Measurements from ENCODE around the gene SAP30BP.

DNA sequence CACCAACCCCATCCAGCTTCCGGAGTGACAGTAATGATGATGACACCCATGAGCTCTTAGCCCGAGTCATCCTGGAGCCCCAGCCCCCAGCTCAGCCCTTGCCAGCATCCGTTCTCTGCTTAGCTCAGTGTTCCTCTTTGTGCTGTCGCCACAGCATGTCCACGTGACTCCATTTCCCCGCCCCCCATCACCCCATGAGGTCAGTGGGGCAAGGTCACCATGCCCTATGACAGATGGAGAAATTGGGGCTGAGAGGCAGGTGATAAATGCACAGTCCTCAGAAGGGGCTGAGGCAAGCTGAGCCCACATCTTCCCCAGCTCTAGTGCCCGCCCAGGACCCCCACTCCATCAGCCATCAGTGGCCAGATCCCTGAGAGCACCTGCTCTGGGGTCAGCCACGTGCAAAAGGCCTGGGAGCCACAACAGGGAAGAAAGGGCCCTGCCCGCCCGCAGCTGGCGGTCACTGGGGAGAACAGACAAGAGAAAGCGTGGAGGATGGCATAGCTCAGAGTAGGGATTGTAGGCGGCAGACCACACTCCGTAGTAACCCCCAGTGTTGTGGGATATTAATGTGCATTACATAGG is 71.2 kb downstream of the SAP30BP start:
- no peak for TF ChIP-seq CTCF (IDR thresholded peaks at IDR 0.05)
- TF ChIP-seq EZH2 (IDR thresholded peaks at IDR 0.05; ENCODE audit: borderline replicate concordance, insufficient read depth, low read depth, low read length, poor library complexity, severe bottlenecking) = no peak
